Middle frontal gyrus (tissue), 1 donor: ENCODE results near the gene CSTA.

Experiments used
- DNase-seq: peaks from one replicate; pipeline ENCODE4 v3.0.0-alpha.2; 2015; ENCODE audit warnings: low spot score; ENCODE audit errors: extremely low spot score

The CSTA gene, protein sequence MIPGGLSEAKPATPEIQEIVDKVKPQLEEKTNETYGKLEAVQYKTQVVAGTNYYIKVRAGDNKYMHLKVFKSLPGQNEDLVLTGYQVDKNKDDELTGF

DNA sequence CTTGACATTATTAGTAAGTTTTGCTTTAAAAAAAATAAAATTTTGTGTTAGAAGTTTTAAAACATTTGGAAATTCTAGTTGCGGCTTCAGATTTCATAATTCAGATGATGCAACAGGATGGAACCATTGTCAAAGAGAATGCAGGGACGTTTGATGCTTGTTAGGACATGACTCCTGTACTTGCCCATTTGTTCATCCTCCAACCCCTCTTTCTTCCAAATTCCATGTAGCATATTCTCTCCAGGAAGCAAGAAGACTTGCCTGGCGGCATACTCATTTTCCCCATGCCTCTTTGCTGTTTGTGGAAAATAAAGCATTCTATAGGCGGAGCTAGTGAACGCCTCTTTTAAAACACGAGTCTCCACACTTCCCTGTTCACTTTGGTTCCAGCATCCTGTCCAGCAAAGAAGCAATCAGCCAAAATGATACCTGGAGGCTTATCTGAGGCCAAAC lies at the start of gene CSTA:
Gene CSTA, plus strand, starts transcription at position 378 of the 453 bp plus-strand sequence. Its CDS starts 45 bp downstream, at position 423.
- no peak for DNase-seq

DNA sequence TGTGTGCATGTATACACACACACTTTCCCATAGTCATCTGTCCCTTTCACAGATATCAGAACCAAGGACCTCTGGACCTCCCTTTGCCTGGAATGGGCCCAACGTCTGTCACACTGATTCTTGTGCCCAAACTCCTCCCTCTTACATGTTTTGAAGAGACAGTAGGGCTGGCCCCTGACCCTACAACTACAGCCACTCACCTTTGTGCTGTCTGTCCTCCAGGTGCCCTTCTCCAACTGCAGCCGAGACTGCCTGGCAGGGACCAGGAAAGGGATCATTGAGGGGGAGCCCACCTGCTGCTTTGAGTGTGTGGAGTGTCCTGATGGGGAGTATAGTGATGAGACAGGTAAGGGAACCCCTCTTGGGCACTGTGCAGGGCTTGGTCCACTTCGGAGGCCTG lies 43.2 kb upstream of the CSTA start:
- no peak for DNase-seq

DNA sequence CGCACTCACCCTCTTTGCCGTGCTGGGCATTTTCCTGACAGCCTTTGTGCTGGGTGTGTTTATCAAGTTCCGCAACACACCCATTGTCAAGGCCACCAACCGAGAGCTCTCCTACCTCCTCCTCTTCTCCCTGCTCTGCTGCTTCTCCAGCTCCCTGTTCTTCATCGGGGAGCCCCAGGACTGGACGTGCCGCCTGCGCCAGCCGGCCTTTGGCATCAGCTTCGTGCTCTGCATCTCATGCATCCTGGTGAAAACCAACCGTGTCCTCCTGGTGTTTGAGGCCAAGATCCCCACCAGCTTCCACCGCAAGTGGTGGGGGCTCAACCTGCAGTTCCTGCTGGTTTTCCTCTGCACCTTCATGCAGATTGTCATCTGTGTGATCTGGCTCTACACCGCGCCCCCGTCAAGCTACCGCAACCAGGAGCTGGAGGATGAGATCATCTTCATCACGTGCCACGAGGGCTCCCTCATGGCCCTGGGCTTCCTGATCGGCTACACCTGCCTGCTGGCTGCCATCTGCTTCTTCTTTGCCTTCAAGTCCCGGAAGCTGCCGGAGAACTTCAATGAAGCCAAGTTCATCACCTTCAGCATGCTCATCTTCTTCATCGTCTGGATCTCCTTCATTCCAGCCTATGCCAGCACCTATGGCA lies 41.1 kb upstream of the CSTA start:
- DNase-seq, result no peak

DNA sequence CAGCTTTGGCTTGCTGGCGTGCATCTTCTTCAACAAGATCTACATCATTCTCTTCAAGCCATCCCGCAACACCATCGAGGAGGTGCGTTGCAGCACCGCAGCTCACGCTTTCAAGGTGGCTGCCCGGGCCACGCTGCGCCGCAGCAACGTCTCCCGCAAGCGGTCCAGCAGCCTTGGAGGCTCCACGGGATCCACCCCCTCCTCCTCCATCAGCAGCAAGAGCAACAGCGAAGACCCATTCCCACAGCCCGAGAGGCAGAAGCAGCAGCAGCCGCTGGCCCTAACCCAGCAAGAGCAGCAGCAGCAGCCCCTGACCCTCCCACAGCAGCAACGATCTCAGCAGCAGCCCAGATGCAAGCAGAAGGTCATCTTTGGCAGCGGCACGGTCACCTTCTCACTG lies 40.6 kb upstream of the CSTA start:
- no peak for DNase-seq

DNA sequence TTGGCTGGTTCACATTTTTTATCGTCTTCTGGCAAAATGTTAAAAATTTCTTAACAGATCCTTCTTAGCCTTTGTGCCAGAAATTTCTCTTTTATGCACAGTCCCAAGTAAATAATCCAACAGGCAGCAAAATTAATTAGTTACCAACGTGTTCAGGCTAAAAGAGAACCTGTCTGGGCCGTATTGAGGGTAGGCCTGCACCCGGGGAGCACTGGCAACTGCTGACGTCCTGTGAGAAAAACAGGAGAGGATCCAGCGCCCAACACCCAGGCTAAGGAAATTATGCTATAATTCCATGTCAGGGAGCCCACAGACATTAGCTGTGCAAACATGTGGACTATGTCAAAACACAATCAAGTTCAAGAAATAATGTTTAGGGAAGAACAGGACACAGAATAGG lies 30.7 kb upstream of the CSTA start:
- DNase-seq, result no peak

DNA sequence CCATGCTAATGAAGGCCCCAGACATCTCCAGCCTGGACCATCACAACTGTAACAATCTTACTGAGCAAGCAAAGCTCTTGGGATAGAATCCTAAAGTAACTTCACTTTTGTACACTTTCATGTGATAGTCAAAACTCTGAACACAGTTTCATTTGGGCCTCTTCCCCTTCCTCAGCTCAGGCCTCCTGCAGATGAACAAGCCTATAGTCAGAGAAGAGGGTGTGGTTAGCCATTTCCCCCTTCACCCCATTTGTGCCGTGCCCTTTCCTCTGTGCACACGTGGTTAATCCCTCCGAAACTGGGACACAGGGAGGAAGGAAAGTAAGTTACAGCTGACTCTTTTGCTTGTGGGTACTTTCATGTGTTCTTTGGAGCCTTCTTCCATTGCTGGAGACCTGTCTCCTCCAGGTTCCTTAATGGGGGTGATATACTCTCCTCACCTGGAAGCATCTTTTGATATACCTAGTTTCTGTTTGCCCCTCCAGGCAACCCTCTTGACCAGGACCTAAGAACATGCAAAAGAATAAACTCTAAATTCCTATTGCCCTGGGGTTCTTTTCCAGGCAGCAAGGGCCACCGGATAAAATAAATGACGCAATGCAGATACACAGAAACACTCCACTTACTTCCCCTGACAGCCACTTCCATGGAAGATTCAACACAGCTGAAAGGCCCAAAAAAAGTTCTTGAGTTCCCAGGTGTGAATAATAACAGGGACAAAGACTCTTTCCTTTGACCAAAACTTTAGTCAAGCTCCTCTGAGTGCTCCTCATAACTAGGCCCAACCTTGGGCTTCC lies 29.6 kb upstream of the CSTA start:
- no peak for DNase-seq

DNA sequence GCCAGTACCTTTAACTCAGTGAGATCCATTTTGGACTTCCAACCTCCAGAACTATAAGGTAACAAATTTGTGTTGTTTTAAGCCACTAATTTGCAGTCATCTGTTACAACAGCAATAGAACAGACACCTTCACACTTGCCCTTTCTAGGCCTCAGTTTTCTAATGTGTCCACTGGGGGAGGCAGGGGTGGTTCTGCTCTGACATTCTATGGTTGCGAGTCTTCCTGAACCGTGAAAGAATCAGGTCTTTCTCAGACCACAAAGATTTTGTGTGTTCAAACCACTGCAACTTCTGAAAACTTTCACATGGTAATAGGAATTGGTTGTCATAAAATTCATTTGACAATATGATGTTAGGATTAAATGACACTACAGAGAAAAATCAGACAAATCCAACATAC lies 26.8 kb upstream of the CSTA start:
- no peak for DNase-seq

DNA sequence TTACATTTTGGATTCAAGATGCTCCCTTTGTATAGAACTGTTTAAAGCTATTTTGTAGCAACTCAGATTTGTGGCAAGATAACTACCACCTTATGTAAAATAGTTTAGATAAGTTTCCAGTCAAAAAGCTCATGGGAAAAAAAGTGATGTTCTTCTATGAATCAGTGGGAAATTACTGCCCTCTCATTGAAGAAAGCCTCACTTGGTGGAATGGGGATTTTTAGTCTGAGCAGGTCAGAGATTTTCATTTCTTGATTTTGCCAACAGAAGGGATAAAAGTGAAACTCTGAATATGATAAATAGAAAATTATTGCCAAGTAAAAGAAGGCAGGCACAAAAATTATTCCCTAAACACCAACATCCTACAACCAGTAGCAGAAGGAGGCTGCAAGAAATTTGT lies 25.8 kb upstream of the CSTA start:
- no peak for DNase-seq

DNA sequence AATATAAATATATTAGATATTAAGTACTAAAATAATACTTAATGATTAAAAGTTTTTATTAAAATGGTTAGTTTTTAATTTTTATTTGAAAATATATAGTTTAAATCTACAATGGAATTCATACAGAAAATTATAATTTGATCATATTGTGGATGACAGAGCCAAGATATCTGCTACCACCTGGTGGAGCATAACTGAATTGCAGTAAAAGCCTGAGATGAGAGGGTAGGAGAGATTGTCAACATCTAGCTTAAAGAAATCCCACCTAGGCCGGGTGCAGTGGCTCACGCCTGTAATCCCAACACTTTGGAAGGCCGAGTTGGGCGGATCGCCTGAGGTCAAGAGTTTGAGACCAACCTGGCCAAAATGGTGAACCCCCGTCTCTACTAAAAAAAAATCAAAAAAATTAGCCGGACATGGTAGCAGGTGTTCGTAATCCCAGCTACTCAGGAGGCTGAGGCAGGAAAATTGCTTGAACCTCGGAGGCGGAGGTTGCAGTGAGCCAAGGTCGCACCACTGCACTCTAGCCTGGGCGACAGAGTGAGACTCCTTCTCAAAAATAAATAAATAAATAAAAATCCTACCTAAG lies 25.1 kb upstream of the CSTA start:
- no peak for DNase-seq

DNA sequence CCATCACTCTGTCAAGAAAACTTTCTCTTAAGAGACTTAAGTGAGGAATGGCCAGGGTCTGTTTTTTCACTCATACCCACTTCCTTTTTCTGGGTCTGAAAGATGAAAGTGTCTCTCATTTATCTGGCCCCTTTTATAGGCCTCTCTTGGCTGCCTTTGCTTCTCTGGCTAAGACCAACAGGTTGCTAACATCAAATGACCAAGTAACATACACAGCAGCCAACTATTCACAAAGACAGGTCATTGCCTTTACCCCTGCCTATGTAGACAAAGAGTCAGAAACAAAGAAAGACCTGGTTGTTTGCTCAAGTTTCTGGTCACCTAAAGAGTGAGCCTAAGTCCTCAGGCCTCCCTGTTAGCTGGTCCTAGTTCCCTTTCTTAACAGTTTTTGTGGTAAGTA lies 24.0 kb upstream of the CSTA start:
- DNase-seq, result no peak

DNA sequence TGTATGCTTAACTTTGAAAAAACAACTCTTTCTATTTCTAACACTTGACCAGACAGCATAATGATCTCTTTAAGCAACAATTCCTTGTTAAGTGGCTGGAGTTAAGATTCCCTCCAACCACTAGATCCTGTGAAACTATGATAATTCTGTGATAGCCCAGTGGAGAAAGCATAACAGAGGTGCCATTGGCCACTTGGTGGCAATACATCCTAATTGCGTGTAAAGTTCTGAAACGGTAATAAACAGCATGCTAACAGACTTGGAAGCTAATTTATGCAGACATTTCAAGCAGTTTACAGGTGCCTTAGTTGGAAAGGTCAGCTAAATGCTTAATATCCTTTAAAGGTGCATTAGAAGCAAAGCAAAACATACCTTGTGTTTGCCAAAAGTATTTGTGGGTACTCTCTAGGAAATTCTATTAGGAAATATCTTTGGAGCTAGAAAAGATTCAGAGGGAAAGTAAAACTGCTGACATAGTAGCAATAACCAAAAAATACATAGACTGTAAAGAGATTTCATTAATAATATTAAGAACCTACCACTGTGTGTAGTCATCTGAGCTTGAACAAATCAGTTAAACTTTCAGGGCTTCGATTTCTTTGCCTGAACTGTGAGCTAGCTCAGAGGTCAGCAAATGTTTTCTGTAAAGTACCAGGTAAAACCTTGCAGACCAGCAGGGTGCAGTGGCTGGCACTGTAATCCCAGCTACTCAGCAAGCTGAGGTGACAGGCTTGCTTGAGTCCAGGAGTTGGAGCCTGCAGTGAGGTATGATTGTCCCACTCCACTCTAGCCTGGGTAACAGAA lies 19.0 kb upstream of the CSTA start:
- no peak for DNase-seq

DNA sequence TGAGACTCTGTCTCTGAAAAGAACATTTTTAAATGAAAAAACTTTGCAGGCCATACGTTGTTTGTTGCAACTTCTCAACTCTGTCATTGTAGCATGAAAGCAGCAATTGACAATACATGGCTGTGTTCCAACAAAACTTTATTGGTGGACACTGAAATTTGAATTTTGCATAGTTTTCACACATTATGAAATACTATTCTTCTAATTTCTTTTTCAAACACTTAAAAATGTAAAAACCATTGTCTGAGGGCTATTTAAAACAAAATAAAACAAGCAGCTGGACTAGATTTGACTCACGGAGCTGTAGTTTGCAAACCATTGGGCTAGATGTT lies 18.5 kb upstream of the CSTA start:
- no peak for DNase-seq

DNA sequence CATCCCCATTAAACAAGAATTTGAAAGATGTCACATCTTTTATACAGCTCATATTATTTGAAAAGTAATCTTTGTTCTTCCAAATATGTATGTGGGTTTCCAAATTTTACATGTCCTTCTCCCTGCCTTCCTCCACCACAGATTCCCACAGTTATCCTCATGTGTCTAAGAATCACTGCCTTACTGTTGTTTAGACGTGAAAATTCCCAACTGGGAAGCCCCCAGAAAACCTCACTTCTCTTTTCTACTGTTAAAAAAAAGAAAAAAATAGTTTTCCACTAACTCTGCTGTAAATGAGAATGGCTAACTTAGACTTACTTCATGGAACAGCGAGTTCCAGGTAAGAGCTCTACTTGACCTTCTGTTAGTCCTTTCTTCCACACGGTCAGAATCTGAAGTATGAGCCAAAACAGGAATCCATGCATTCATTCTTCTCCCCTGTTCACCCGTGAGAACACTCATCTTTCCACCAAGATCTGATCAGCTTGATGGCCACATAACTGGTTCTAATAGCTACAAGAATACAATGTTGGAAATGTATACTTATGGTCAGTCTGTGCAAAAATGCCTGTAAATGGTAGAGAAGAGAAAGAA lies 17.9 kb upstream of the CSTA start:
- DNase-seq, result no peak

DNA sequence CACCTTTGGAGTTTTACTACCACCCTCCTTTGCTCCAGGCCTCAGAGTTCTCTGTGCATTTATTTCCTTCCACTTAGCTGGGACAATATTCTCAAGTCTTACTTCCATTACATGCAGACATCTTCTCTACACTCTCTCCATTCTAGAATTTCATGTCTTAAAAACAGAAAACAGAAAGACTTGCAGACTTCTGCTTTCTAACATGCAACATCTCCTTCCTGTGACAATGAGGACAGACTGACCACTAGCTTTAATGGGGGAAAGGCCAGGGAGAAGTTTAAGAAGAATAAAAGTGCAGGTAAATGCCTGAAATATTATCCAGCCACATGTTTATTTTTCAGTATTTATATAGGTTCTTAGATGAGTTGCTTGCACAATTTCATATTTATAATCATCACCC lies 17.1 kb upstream of the CSTA start:
- DNase-seq, result no peak

DNA sequence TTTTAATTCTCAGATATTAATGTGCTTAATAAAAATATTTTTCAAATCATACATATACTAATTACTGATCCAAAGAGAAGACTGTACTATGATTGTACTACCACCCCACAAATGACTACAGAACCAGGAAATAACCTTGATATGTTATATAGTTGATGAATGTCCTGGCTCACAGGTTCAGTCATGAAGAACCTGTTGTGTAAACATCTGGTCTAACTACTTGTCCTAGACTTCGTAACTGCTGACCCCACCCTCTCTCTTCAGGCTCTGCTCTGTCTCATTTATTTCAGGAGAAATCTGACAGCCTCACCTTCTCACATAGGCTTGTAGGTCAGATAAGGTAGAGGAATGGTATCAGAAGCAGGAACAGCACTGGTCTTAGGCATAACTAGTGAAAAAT lies 14.7 kb upstream of the CSTA start:
- no peak for DNase-seq

DNA sequence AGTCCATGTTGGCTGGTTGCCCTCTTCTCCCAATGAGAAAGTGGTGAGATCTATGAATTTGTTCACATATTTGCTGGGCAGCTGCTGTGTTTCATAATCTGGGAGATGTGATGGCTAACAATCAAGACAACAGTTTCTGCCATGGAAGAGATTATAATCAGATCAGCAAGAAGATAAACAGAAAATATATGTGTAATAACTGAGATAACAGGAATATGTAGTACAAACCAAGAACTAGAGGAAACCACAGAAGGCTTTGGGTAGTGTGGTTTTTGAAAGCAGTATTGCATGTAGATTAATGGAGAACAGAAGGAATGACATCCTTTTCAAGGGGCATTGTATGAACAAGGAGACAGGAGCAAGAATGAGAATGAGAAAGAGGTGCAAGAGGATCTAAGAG lies 12.2 kb upstream of the CSTA start:
- no peak for DNase-seq

DNA sequence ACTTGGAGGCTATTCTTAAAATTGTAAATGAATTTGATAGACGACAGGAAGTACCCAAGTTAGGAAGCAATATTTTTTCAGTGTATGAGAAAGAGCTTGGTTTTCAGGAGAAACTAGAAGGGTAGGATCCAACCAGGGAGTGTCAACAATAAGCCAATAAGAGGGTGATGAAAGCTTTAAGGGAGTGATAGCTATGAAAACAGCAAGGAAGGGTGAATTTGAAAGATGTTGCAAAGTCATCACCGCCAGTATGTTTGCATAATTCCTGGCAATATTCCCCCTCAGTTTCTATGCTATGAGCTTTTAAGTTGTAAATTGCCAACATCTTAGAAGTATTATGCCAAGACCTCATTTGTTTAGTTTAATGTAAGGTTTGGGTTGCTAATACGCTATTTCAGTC lies 11.8 kb upstream of the CSTA start:
- no peak for DNase-seq

DNA sequence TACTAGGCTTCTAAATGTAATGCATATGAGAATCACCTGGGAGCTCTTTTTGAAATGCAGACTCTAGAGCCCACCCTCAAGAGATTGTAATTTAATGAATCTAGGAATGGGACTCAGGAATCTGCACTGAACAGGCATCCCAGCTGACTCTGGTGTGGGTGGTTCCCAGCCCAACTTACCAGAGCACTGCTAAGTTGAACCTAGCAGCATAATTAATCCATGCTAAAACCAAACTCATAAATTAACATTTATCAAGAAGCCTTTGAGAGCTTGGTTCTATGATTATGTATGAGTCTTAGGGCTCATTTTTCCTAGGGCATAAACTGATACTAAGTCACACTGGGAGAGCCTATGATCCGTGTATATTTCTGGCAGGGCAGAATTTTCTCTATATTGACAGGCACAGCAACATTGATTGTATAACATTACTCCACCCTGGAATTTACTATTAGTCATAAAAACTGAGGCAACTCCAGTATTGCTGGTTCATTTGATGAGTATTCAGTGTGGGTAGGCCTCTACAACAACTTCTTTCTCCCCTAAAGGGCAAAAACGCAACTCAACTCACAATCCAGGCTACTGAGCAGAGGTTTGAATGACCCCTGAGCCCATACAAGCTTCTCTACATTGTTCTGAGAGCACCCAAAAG lies 10.7 kb upstream of the CSTA start:
- no peak for DNase-seq

DNA sequence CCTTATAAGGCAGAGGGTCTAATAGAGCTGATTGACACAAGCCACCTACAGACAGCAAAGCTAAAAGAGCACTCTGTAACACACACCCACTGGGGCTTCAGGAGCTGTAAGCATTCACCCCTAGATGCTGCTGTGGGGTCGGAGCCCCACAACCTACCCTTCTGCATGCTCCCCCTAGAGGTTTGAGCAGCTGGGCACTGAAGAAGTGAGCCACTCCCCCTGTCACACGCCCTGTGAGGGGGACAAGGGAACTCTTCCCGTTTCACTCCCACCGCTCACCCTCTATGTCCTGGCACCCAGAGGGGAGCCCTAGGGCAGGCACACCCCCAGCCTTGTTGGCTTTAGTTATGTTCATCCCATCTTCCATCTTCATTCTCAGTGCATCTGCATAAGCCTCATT lies 9.4 kb upstream of the CSTA start:
- no peak for DNase-seq

DNA sequence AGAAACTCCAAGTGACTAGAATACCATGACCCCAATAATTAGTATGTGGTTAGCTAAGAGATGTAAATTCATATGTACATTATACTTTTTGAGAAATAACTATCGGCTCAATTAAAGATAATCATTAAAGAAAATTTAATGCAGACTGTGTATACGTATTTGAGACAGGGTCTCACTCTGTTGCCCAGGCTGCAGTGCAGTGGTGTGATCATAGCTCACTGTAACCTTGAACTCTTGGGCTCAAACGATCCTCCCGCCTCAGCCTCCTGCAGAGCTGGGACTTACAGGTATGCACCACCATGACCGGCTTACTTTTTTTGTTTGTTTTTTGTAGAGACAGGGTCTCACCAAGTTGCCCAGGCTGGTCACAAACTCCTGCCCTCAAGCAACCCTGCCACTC lies 8.7 kb upstream of the CSTA start:
- no peak for DNase-seq

DNA sequence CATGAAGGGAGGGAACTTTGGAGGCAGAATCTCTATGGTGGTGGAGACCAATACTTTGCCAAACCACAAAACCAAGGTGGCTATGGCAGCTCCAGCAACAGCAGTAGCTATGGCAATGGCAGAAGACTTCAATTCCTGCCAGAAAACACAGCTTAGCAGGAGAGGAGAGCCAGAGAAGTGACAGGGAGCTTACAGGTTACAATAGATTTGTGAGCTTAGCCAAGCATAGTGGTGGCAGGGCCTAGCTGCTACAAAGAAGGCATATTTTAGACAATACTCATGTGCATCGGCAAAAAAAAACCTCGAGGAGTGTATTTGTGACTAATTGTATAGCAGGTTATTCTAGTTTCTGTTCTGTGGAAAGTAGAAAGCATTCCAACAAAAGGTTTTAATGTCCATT lies 6.4 kb upstream of the CSTA start:
- DNase-seq, result no peak
